Measurements from ENCODE around the gene STAP2. TPM values are rescaled to one million over a fixed set of nuclear protein-coding genes. Genes with fewer than 3 reads are reported as not detected.
A peak's percentile ranks its signal among the peaks of the same experiment; 100 is the strongest.

The STAP2 gene
- total and polyA plus RNA-seq, 9 of the 15 experiments (the other 6 are each of a cell fraction or from before 2014, with no cell fraction given) = 1.2 to 9.8 (median 4.5) TPM

- no peak for TF ChIP-seq THRAP3 (IDR thresholded peaks at IDR 0.05; ENCODE audit: borderline replicate concordance)
- no peak for TF ChIP-seq CREB5 (CRISPR knock-in tag; IDR thresholded peaks at IDR 0.05)
- no peak for TF ChIP-seq TBP (optimal IDR thresholded peaks at IDR 0.05; ENCODE audit: low read depth, low read length)
- TF ChIP-seq HDGF (IDR thresholded peaks at IDR 0.05) = no peak
- TF ChIP-seq ZBTB9 (CRISPR knock-in tag; IDR thresholded peaks at IDR 0.05) = no peak
- no peak for TF ChIP-seq CREM (IDR thresholded peaks at IDR 0.05; ENCODE audit: low read depth)
- no peak for TF ChIP-seq HNRNPL (IDR thresholded peaks at IDR 0.05; ENCODE audit: low read depth, low read length)
- no peak for TF ChIP-seq PHTF2 (CRISPR knock-in tag; IDR thresholded peaks at IDR 0.05)
- TF ChIP-seq ZNF644 (tag; IDR thresholded peaks at IDR 0.05; ENCODE audit: low read depth) = no peak
- peak; percentile 18 for TF ChIP-seq POLR2A (conservative IDR thresholded peaks at IDR 0.05)
- TF ChIP-seq ATF4 (CRISPR knock-in tag; IDR thresholded peaks at IDR 0.05) = no peak
- TF ChIP-seq MAFK (IDR thresholded peaks at IDR 0.05; ENCODE audit: low read length) = no peak
- no peak for TF ChIP-seq CEBPZ (IDR thresholded peaks at IDR 0.05; ENCODE audit: borderline replicate concordance, low read depth, low read length)
- TF ChIP-seq PML (IDR thresholded peaks at IDR 0.05; ENCODE audit: low read length) = 0 out of 2 replicates have a peak, but pooled peaks have one; percentile 39
- TF ChIP-seq SUPT5H (IDR thresholded peaks at IDR 0.05) = peak; percentile 49; the same call in 1 of the 2 replicates
- no peak for TF ChIP-seq HIVEP1 (CRISPR knock-in tag; IDR thresholded peaks at IDR 0.05)
- TF ChIP-seq PCBP1 (IDR thresholded peaks at IDR 0.05; ENCODE audit: low read depth, low read length, poor library complexity, severe bottlenecking) = no peak
- no peak for TF ChIP-seq ZNF165 (CRISPR knock-in tag; IDR thresholded peaks at IDR 0.05; ENCODE audit: borderline replicate concordance)
- no peak for TF ChIP-seq CREBBP (IDR thresholded peaks at IDR 0.05; ENCODE audit: low read depth, low read length)
- TF ChIP-seq THRB (CRISPR knock-in tag; conservative IDR thresholded peaks at IDR 0.05) = no peak
- no peak for TF ChIP-seq CBX2 (IDR thresholded peaks at IDR 0.05; ENCODE audit: insufficient read depth, low read length, poor library complexity, severe bottlenecking)
These were observed 20.3 kb upstream of the STAP2 start (continued) for GRCh38 chr19:4358709-4359626.
